H9 (cell line): Measurements from ENCODE around the gene MSI2. TPM values are rescaled to one million over a fixed set of nuclear protein-coding genes. Genes with fewer than 3 reads are reported as not detected.

Source experiments
- DNase-seq: peaks from one replicate; pipeline ENCODE4 v3.0.0-alpha.2; 2017
- H2AFZ ChIP-seq: one replicate; pipeline ENCODE4 v1.6.1; 2013; ENCODE audit warnings: mild to moderate bottlenecking, low read length, control low read depth, moderate library complexity
- H2AK5ac ChIP-seq: 2 replicates; pipeline ENCODE4 v1.6.1; 2013; ENCODE audit warnings: low read length, control low read depth, mixed read lengths; ENCODE audit not compliant: insufficient read length
- H2BK120ac ChIP-seq: one replicate; pipeline ENCODE4 v1.6.1; 2013; ENCODE audit warnings: low read depth, mild to moderate bottlenecking, low read length, control low read depth, inconsistent platforms; ENCODE audit not compliant: poor library complexity, severe bottlenecking
- H2BK12ac ChIP-seq: 2 replicates; pipeline ENCODE4 v1.6.1; 2013; ENCODE audit warnings: low read length, control low read depth, mixed read lengths, low read depth; ENCODE audit not compliant: insufficient read length
- H2BK15ac ChIP-seq: 2 replicates; pipeline ENCODE4 v1.6.1; 2013; ENCODE audit warnings: low read depth, low read length, control low read depth
- H2BK20ac ChIP-seq: one replicate; pipeline ENCODE4 v1.6.1; 2013; ENCODE audit warnings: low read depth, mild to moderate bottlenecking, low read length, control low read depth, inconsistent platforms; ENCODE audit not compliant: poor library complexity, severe bottlenecking
- H2BK5ac ChIP-seq: 2 replicates; pipeline ENCODE4 v1.6.1; 2013; ENCODE audit warnings: low read length, control low read depth, mixed read lengths; ENCODE audit not compliant: insufficient read length
- H3K14ac ChIP-seq: 2 replicates; pipeline ENCODE4 v1.6.1; 2013; ENCODE audit warnings: low read length, control low read depth; ENCODE audit not compliant: insufficient read depth
- H3K18ac ChIP-seq: 2 replicates; pipeline ENCODE4 v1.6.1; 2013; ENCODE audit warnings: low read depth, mild to moderate bottlenecking, mixed read lengths, low read length, control low read depth; ENCODE audit not compliant: insufficient read length
- H3K23ac ChIP-seq: 2 replicates; pipeline ENCODE4 v1.6.1; 2013; ENCODE audit warnings: low read length, control low read depth, mixed read lengths, low read depth; ENCODE audit not compliant: insufficient read length
- H3K23me2 ChIP-seq: 2 replicates; pipeline ENCODE4 v1.6.1; 2013; ENCODE audit warnings: low read depth, mild to moderate bottlenecking, mixed read lengths, low read length, control low read depth; ENCODE audit not compliant: insufficient read length, poor library complexity, severe bottlenecking
- H3K27ac ChIP-seq: 2 replicates; pipeline ENCODE4 v1.5.1; 2013; ENCODE audit warnings: low read length, control low read depth, mixed read lengths, low read depth; ENCODE audit not compliant: insufficient read length
- H3K27me3 ChIP-seq: 2 replicates; pipeline ENCODE4 v1.6.1; 2013; ENCODE audit warnings: low read length, control low read depth, inconsistent platforms; ENCODE audit not compliant: insufficient read depth
- H3K4ac ChIP-seq: 2 replicates; pipeline ENCODE4 v1.6.1; 2013; ENCODE audit warnings: low read depth, mild to moderate bottlenecking, control low read depth, inconsistent platforms, low read length, moderate library complexity
- H3K4me1 ChIP-seq: 2 replicates; pipeline ENCODE4 v1.6.1; 2013; ENCODE audit warnings: low read length, control low read depth, inconsistent platforms; ENCODE audit not compliant: insufficient read depth
- H3K4me2 ChIP-seq: 2 replicates; pipeline ENCODE4 v1.6.1; 2013; ENCODE audit warnings: low read length, control low read depth, mixed read lengths; ENCODE audit not compliant: insufficient read length, insufficient read depth
- H3K56ac ChIP-seq: 2 replicates; pipeline ENCODE4 v1.6.1; 2013; ENCODE audit warnings: low read depth, mild to moderate bottlenecking, mixed read lengths, low read length, control low read depth; ENCODE audit not compliant: insufficient read length
- H3K79me1 ChIP-seq: 2 replicates; pipeline ENCODE4 v1.6.1; 2013; ENCODE audit warnings: low read depth, mild to moderate bottlenecking, moderate library complexity, low read length, control low read depth, inconsistent platforms; ENCODE audit not compliant: insufficient read depth, poor library complexity, severe bottlenecking
- H3K79me2 ChIP-seq: 2 replicates; pipeline ENCODE4 v1.6.1; 2013; ENCODE audit warnings: low read length, control low read depth, inconsistent platforms; ENCODE audit not compliant: insufficient read depth
- H3K9ac ChIP-seq: 2 replicates; pipeline ENCODE4 v1.6.1; 2013; ENCODE audit warnings: low read length, control low read depth, mixed read lengths; ENCODE audit not compliant: insufficient read length; ENCODE audit errors: extremely low read depth
- H3K9me3 ChIP-seq: one replicate; pipeline ENCODE4 v1.6.1; 2013; ENCODE audit warnings: low read depth, low read length, inconsistent platforms; ENCODE audit not compliant: control insufficient read depth
- H3T11ph ChIP-seq: one replicate; pipeline ENCODE4 v1.6.1; 2013; ENCODE audit warnings: mild to moderate bottlenecking, low read length, control low read depth, inconsistent platforms
- H4K20me1 ChIP-seq: one replicate; pipeline ENCODE4 v1.6.1; 2013; ENCODE audit not compliant: control insufficient read depth, insufficient read length, insufficient read depth
- H4K5ac ChIP-seq: 2 replicates; pipeline ENCODE4 v1.6.1; 2013; ENCODE audit warnings: low read depth, mild to moderate bottlenecking, mixed read lengths, low read length, control low read depth; ENCODE audit not compliant: insufficient read length
- H4K8ac ChIP-seq: replicated peaks from 2 replicates; pipeline ENCODE4 v1.6.1; 2013; ENCODE audit warnings: low read length, control low read depth, mixed read lengths, low read depth; ENCODE audit not compliant: insufficient read length
- H4K91ac ChIP-seq: 2 replicates; pipeline ENCODE4 v1.6.1; 2013; ENCODE audit warnings: low read depth, mild to moderate bottlenecking, moderate library complexity, mixed read lengths, low read length, control low read depth; ENCODE audit not compliant: insufficient read length
- H3K27ac Mint-ChIP-seq, 3 experiments: 2 replicates in 2 of 3; 3 replicates in 1 of 3; pipeline ENCODE4 v1.8.0; 2020 to 2021; ENCODE audit warnings: mixed read lengths in 3 of 3, mild to moderate bottlenecking in 1 of 3, moderate library complexity in 1 of 3
- H3K27me3 Mint-ChIP-seq: 2 replicates; pipeline ENCODE4 v1.8.0; 2021; ENCODE audit warnings: low read depth, mild to moderate bottlenecking, moderate library complexity, mixed read lengths
- H3K36me3 Mint-ChIP-seq, 3 experiments: 2 replicates in 2 of 3; 3 replicates in 1 of 3; pipeline ENCODE4 v1.8.0; 2020 to 2021; ENCODE audit warnings: low read depth in 3 of 3, mixed read lengths in 3 of 3; ENCODE audit not compliant: insufficient read depth in 1 of 3
- H3K4me1 Mint-ChIP-seq, 2 experiments: 2 replicates each; pipeline ENCODE4 v1.8.0; 2020; ENCODE audit warnings: mixed read lengths in 2 of 2
- H3K4me3 Mint-ChIP-seq, 2 experiments: 2 replicates in 1 of 2; 3 replicates in 1 of 2; pipeline ENCODE4 v1.8.0; 2020 to 2021; ENCODE audit warnings: mild to moderate bottlenecking in 2 of 2, mixed read lengths in 2 of 2, moderate library complexity in 1 of 2
- H3K9me3 Mint-ChIP-seq, 2 experiments: 2 replicates in 1 of 2; 3 replicates in 1 of 2; pipeline ENCODE4 v1.8.0; 2020; ENCODE audit warnings: mild to moderate bottlenecking in 2 of 2, mixed read lengths in 2 of 2, moderate library complexity in 1 of 2
- WGBS: extraction: QIAGEN DNeasy Blood & Tissue Kit; methylation state at CpG from one replicate; pipeline ENCODE4 v1.1.7; 2013; ENCODE audit warnings: missing lambda C conversion rate, low lambda C conversion rate, mixed read lengths; ENCODE audit not compliant: insufficient read length; ENCODE audit errors: extremely low coverage; 5-methylcytosine and 5-hydroxymethylcytosine counted together
- total RNA-seq: library from RNA; stranded (reverse); gene quantifications from 2 replicates; pipeline ENCODE4 v1.2.1, GENCODE V29; 2021
- TF ChIP-seq, protein P1 (sequence below): fragments of 200-600 bp; sonication (generic); conservative IDR thresholded peaks from 3 replicates; pipeline ENCODE4 v1.8.0; 2021; ENCODE audit warnings: antibody characterized with exemption, mild to moderate bottlenecking

The MSI2 gene
- total RNA-seq, 1 experiment from 2014 or later = 98.5 TPM

- H3K4me1 ChIP-seq = no peaks in the 10 kb centered on the region; the same call in none of the 2 replicates
- no peaks in the 10 kb centered on the region for H3K9me3 ChIP-seq
- H3K14ac ChIP-seq = no peak overlapping the region
- H4K8ac ChIP-seq = no peak overlapping the region
- no peak overlapping the region for H2BK5ac ChIP-seq
- Mint-ChIP-seq H3K27me3 (no peaks in the 10 kb centered on the region; the same call in 1 of the 2 replicates), H3K27ac (0 out of 7 replicates have a peak overlapping the region, but pooled peaks of 1 of the 3 experiments have one; percentile 18), H3K4me3 (no peak overlapping the region; a peak in 1 of 5 replicates), H3K9me3 (no peaks in the 10 kb centered on the region), H3K36me3 (no peaks in the 10 kb centered on the region), H3K4me1 (peaks cover 11 to 14% of the 10 kb centered on the region in 2 experiments)
- WGBS = no CpG with 5 or more reads among the region's 4 CpGs
- H2BK120ac ChIP-seq = no peak overlapping the region
- no peak overlapping the region for H2BK15ac ChIP-seq
- no peak overlapping the region for H4K91ac ChIP-seq
- no peak overlapping the region for H3T11ph ChIP-seq
- H4K20me1 ChIP-seq = no peaks in the 10 kb centered on the region
- no peaks in the 10 kb centered on the region for H3K79me2 ChIP-seq
- H3K9ac ChIP-seq = no peak overlapping the region
- H4K5ac ChIP-seq = no peak overlapping the region
- no peak overlapping the region for H3K18ac ChIP-seq
- no peak overlapping the region for H2BK20ac ChIP-seq
- no peak for DNase-seq
- H3K27me3 ChIP-seq = no peaks in the 10 kb centered on the region
- no peak overlapping the region for H3K4ac ChIP-seq
- TF ChIP-seq, protein P1, sequence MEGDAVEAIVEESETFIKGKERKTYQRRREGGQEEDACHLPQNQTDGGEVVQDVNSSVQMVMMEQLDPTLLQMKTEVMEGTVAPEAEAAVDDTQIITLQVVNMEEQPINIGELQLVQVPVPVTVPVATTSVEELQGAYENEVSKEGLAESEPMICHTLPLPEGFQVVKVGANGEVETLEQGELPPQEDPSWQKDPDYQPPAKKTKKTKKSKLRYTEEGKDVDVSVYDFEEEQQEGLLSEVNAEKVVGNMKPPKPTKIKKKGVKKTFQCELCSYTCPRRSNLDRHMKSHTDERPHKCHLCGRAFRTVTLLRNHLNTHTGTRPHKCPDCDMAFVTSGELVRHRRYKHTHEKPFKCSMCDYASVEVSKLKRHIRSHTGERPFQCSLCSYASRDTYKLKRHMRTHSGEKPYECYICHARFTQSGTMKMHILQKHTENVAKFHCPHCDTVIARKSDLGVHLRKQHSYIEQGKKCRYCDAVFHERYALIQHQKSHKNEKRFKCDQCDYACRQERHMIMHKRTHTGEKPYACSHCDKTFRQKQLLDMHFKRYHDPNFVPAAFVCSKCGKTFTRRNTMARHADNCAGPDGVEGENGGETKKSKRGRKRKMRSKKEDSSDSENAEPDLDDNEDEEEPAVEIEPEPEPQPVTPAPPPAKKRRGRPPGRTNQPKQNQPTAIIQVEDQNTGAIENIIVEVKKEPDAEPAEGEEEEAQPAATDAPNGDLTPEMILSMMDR = no peak
- no peaks in the 10 kb centered on the region for H3K23me2 ChIP-seq
- H3K56ac ChIP-seq = no peak overlapping the region
- no peak overlapping the region for H2AK5ac ChIP-seq
- no peak overlapping the region for H3K4me2 ChIP-seq
- H2BK12ac ChIP-seq = no peak overlapping the region
- no peak overlapping the region for H3K27ac ChIP-seq
- H3K23ac ChIP-seq = no peak overlapping the region
- H3K79me1 ChIP-seq = no peaks in the 10 kb centered on the region
- H2AFZ ChIP-seq = no peak overlapping the region
These were observed 312.7 kb downstream of the MSI2 start for GRCh38 chr17:57569021-57569420.
